Epithelial cell of prostate (primary cell): ENCODE results near the gene MGA.

Experiments
- DNase-seq: peaks from one replicate; pipeline ENCODE4 v3.0.0-alpha.2; 2011; ENCODE audit warnings: low read depth, low spot score
- H3K27ac ChIP-seq: fragments of 450-650 bp; 2 replicates; pipeline ENCODE4 v1.5.1; 2017; ENCODE audit warnings: mild to moderate bottlenecking

MGA gene

DNA sequence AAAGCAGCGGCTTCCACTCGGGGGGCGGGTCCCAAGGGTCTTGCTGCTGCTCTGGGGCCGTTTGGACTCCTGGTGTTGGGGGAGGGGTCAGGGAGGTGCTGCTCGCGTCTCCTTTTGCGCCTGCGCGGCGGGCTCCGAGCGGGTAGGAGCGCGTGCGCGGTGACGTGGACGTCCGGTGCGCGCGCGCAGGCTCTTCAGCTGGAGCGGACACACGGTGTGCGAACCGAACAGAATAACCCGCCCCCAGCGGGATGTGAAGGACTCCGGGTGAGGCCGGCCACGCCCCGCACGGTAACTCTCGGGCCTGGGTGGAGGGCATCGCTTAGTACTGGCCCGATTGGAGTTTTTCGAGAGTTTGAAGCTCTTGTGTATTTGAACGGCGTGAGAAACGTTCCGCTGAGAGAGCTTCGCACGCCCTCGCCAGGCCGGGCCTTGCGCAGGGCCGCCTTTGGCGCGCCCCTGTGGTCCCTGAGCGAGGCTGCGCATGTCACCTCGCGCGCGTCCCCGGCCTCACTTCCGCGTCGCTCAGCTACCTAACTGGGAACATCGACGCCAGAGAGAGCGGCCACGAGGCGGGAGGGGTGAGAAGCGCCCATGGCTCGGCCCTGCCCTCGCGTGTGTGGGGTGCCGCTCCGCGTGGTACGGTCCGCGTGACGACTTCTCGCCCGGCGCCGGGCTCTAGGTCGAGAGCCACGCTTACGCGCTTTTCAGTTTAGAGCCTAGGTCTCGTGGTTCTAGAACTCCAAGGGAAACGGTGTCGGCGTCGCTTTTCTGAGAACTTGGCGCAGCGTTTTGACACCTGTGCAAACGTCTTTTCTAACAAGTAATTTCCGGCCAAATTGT is at the start of gene MGA:
MGA (plus strand) TSS at position 171 of the 843 bp plus-strand sequence.
- DNase-seq = peak; percentile 56
- peak within 1 kb of the TSS; percentile 82 for H3K27ac ChIP-seq

- H3K27ac ChIP-seq = peak overlapping the region; percentile 14
- DNase-seq = no peak
These were observed 39.5 kb upstream of the MGA start for GRCh38 chr15:41620536-41621199.

DNA sequence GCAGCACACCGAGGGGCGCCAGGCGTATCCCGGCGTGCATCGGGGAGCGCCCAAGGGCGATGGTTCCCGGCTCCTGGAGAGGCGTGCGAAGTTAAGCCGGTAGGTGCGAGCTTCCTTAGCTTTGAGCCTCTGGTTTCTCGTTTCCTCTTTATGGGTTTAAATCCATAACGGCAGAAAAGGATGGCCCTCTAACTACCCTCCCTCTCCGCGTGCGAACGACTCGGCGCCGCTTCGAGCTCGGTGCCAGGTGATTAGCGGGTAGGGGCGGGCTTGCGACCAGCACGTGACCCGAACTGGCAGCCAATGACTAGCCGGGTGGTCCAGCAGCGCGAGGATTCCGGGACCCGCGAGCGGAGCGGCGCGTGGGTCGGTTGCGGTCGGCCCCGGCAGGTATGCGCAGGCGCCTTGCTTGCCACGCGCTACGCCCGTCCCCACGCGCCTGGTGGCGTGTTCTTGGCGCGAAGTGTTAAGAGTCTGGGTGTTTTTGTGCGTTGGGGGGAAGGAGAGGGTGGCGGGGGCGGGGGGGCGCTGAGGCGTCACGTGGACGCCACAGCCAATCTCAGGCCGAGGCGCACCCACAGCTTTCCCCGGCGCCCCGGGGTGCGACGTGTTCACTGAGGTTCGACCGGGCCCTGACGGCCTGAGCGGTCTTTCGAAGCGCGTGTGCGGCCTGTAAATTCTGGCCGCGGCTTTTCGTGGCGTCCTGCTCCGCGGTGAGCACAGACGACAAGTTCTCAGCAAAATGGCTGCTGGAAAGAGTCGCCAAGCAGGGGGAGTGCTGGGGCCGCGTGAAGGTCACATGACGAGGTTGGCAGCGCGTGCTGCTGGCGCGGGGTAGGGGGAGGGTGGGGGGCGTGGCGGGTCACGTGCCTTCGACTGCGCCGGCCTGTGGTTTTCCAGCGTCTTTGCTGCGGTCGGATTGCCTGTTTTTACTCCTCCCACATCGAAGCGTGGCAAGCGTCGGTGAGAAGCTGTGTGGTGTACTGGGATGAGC is 38.7 kb upstream of the MGA start:
- peak overlapping the region; percentile 14 for H3K27ac ChIP-seq
- DNase-seq = no peak

DNA sequence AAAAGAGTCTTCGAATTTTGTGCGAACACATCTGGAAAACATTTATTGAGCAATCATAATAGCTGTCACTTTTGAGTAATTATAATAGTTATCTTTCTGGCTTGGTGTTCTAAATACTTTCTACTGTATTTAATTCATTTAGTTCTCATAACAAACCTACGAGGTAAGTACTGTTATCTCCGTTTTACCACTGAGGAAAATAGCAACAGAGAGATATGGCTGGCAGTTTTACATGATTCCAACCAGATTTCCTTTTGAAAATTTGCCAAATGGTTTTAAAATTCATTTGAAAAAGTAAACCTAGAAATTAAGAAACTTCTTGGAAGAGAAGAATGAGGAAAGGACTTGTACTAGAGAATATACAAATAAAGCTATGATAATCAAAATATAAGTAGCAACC is 37.3 kb upstream of the MGA start:
- DNase-seq = no peak
- H3K27ac ChIP-seq = no peak overlapping the region

DNA sequence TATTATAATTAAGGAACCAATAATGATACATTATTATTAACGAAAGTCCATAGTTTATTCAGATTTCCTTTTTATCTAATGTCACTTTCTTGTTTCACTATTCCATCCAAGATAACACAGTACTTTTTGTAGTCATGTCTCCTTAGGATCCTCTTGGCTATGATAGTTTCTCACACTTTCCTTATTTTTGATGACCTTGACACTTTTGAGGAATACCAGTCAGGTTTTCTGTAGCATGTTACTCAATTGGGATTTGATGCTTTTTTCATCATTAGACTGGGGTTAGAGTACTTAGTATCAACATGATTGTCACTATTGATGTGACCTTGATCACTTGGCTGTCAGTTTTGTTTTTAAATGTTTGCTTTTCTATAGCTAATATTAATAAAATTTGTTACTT is 33.0 kb upstream of the MGA start:
- H3K27ac ChIP-seq = no peak overlapping the region
- DNase-seq = no peak

- no peak for DNase-seq
- H3K27ac ChIP-seq = no peak overlapping the region
These were observed 30.7 kb upstream of the MGA start for GRCh38 chr15:41629463-41629862.

DNA sequence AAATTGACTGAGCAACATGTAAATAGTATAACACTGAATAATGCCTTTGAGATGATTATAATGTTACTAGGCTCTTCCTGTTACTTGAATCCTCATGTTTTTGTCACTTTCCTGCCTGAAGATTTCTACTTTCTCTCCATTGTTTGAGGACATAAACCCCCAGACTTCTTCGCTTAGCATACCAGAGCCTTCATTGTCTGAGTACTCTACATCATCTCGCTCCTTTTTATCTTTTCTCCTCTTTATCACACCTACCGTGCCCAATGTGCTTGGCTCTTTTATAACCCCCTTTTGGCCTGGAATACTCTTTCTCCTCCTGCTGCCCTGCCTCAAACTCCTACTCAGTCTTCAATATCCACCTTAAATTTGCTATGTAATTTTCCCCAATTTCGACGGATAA is 30.3 kb upstream of the MGA start:
- H3K27ac ChIP-seq = no peak overlapping the region
- DNase-seq = no peak

DNA sequence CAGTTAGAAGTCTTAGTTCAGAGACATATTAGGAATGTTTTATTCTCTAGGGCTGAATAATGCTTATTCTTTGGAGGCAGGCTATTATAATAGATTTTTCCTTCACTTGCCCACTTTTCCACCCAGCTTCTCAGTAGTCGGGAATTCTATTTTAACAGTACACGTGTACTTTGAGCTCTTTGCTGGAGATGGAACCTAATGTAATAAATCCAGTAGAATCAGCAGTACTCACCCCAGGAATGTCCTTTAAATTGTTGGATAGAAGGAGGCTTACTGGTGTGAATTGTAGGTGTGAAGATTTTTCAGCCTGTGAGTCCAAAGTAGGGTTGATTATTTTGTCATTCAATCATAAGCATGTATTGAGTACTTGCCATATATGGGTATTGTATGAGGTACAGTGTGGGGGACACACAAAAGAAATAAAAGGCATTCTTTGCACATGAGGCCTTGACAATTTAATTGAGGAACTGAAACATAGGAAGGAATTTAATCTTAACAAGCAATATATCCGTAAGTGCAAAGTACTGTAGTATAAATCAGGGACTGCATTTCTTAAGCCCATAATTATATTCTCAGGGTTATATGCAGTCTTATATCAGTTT is 29.5 kb upstream of the MGA start:
- DNase-seq = no peak
- no peak overlapping the region for H3K27ac ChIP-seq

- peak; percentile 50 for DNase-seq
- no peak overlapping the region for H3K27ac ChIP-seq
These were observed 28.2 kb upstream of the MGA start for GRCh38 chr15:41631880-41632470.

- H3K27ac ChIP-seq = no peak overlapping the region
- DNase-seq = no peak
These were observed 26.6 kb upstream of the MGA start for GRCh38 chr15:41633609-41634008.

DNA sequence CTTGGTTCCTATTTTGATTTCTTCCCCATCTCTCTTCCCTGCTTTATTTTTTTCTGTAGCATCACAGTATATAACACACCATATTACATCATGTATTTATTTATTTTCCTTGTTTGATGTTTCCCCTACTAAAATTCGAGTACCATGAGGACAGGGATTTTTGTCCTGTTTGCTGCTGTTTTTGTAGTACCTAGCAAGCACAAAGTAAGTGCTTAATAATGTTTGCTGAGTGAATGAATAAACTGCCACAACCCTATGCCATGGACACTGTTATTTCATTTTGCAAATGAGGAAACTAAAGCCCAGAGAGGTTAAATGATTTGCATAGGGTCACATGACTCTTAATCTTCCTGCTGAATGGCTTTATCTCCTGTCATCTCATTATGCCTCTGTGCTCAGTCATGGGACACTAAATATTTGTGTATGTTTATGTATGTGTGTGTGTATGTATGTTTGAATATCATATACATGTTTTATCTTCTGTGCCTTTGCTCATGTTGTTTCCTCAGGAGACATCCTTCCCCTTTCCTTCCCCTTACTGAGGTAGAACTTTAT is 26.1 kb upstream of the MGA start:
- no peak overlapping the region for H3K27ac ChIP-seq
- no peak for DNase-seq

GRCh38 chr15:41637086-41637485 is 23.1 kb upstream of the MGA start:
- no peak overlapping the region for H3K27ac ChIP-seq
- DNase-seq = no peak

DNA sequence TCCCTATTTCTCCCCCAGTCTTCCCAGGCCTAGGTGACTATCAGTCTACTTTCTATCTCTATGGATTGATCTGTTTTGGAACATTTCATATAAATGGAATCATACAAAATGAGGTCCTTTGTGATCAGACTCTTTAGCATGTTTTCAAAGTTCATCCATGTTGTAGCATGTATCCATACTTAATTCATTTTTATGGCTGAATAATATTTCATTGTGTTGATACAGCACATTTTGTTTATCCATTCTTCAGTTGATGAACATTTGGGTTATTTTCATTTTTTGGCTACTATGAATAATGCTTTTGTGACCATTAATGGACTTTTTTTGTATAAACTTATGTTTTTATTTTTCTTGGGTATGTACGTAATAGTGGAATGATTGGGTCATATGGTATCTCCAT is 19.2 kb upstream of the MGA start:
- DNase-seq = no peak
- no peak overlapping the region for H3K27ac ChIP-seq

DNA sequence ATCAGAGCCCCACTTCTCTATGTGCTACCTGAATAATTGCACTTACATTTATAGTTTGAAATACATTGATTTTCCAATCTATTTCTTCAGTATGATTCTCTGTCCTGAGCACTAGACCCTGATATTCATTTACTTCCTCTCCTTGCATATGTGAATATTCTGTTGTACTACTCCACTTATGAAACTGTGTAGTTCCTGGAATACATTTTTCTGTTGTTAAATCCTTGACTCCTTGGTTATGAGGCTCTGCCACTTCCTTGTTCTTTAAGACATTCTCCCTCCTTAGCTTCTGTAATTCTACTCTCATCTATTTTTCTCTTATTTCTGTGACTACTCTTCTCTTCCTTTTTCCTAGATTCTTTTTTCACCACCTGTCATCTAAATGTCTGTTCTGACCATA is 12.9 kb upstream of the MGA start:
- no peak overlapping the region for H3K27ac ChIP-seq
- no peak for DNase-seq

DNA sequence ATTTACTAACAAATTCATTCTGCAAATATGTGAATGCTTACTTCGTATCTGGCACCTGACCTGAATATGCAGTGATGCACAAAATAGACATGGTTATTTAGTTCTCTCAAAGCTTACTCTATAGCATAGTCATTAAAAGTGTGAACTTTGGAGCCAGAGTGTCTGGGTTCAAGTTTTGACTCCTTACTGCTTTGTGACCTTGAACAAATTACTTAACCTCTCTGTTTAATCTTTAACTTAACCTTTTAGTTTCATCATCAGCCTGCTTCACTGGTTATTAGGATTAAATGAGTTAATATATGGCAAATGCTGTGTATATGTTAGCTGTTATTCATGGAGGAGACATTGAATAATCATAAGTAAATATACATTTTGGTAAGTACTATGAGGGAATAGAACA is 12.1 kb upstream of the MGA start:
- H3K27ac ChIP-seq = no peak overlapping the region
- DNase-seq = no peak

DNA sequence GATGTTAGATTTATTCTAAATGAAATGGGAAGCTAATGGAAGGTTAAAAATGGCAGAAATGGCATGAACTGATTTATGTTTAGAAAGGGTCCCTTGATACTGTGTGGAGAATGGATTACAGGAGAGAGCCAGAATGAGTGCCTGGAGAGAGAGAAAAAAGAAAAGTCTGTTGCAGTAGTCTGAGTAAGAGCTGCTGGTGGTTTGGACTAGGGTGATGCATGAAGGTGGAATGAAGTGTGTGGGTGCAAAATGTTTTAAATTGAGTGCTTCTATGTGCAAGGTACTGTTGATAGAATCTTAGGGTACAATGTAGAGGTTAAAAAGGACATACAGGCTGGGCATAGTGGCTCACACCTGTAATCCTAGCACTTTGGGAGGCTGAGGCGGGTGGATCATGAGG is 11.4 kb upstream of the MGA start:
- DNase-seq = no peak
- no peak overlapping the region for H3K27ac ChIP-seq

- no peak for DNase-seq
- H3K27ac ChIP-seq = no peak overlapping the region
These were observed 9.4 kb upstream of the MGA start for GRCh38 chr15:41650806-41651205.

- no peak overlapping the region for H3K27ac ChIP-seq
- DNase-seq = no peak
These were observed 8.8 kb upstream of the MGA start for GRCh38 chr15:41651373-41651772.

DNA sequence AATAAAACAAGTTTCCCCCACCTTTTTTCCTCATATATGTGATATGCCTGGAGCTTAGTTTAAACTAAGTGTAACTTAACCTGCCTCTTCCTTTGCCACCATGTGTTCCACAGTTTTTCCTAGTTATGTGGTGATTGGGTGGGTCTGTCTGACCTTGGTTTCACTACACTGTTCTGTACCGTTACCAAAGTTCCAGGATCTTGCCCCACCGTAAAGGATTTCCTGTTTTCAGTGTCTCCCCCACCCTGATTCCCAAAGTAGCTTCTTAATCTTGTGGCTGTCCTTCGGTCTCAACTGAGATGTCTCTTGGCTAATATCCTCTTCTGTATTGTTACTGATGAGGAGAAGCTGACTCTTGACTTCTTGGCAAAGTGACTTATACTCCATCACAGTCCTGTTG is 6.4 kb upstream of the MGA start:
- DNase-seq = no peak
- no peak overlapping the region for H3K27ac ChIP-seq

- no peak overlapping the region for H3K27ac ChIP-seq
- no peak for DNase-seq
These were observed 4.5 kb upstream of the MGA start for GRCh38 chr15:41655716-41656115.
